Measurements from ENCODE around the gene GRIK3.

Gene GRIK3

DNA sequence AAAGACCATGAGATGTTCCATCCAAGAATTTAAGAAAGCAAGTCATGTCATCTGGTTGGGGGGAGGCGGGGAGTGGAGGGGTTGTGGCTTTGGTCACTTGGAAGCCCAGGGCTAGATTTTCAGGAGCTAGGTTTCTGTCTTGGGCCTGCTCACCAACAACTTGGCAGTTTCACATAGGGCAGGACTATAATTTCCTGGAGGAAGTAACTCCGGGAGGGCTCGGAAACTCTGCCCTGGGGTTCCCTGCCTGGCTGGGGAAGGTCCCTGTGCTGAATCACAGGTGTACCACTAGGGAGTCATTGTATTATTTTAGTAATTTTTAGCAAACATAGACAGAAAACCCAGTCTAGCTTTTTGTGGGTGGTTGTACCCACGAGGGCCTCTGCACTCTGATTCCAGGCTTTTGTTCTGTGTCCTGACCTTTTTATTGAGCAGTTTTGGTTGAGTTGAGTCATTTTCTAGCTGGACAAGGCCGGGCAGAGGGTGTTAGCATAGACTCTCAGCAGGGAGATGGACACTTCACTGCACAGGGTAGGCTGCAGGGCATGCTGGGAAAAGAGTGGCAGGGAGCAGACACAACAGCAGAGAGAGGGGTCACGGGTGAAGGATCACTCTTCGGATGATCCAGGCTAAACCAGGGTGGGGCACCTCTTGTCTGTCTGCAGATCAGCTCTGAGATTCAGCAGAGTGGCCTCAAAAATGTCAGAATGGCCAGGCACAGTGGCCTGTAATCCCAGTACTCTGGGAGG, 144.7 kb downstream of the GRIK3 start (continued):
- TF ChIP-seq, protein P1, sequence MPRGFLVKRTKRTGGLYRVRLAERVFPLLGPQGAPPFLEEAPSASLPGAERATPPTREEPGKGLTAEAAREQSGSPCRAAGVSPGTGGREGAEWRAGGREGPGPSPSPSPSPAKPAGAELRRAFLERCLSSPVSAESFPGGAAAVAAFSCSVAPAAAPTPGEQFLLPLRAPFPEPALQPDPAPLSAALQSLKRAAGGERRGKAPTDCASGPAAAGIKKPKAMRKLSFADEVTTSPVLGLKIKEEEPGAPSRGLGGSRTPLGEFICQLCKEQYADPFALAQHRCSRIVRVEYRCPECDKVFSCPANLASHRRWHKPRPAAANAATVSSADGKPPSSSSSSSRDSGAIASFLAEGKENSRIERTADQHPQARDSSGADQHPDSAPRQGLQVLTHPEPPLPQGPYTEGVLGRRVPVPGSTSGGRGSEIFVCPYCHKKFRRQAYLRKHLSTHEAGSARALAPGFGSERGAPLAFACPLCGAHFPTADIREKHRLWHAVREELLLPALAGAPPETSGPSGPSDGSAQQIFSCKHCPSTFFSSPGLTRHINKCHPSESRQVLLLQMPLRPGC (tag by site-specific recombination; IDR thresholded peaks at IDR 0.05): no peak
- TF ChIP-seq ZNF677 (tag by site-specific recombination; IDR thresholded peaks at IDR 0.05) (no peak), KLF1 (tag by site-specific recombination; IDR thresholded peaks at IDR 0.05) (no peak)
- TF ChIP-seq, protein P2, sequence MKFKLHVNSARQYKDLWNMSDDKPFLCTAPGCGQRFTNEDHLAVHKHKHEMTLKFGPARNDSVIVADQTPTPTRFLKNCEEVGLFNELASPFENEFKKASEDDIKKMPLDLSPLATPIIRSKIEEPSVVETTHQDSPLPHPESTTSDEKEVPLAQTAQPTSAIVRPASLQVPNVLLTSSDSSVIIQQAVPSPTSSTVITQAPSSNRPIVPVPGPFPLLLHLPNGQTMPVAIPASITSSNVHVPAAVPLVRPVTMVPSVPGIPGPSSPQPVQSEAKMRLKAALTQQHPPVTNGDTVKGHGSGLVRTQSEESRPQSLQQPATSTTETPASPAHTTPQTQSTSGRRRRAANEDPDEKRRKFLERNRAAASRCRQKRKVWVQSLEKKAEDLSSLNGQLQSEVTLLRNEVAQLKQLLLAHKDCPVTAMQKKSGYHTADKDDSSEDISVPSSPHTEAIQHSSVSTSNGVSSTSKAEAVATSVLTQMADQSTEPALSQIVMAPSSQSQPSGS (tag by site-specific recombination; IDR thresholded peaks at IDR 0.05; ENCODE audit: low read depth): no peak

DNA sequence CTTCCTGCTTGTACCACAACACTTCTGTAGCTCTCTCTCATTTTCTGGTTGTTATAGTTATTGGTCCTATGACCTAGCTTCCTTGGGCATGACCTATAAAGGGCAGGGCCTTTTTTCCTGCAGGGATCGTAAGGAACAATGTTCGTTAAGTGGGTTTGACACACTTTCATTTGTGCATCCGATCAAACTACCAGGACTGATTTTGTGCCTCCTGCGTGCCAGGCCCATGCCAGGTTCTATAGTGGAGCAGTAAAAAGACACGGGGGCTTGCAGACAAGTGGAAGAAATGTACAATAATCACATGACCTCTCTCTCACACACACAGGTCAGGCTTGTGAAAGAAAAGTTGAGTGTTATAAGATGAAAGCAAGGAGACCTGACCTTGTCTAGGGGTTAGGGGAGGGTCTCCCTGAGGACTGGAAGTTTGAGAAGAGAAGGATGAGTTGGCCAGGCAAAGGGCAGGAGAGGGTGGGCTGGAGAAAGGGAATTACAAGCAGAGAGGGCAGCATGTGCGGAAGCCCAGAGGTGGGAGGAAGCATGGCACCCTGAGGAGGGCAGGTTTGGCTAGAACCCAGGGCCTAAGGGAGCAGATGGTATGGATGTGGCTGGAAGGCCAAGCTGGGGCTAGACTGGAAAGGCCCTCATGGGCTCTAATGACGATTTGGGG, 145.4 kb downstream of the GRIK3 start:
- H3K4me3 ChIP-seq (ENCODE audit: low read depth, low read length): no peak overlapping the region
- no peaks in the 10 kb centered on the region for H3K9me3 ChIP-seq (ENCODE audit: control insufficient read depth, insufficient read depth, low read depth, low read length)
- H3K27ac ChIP-seq (ENCODE audit: extremely low read depth, low read depth, low read length): no peak overlapping the region
- TF ChIP-seq ZNF133 (tag by site-specific recombination; IDR thresholded peaks at IDR 0.05) (no peak), ZNF174 (tag by site-specific recombination; IDR thresholded peaks at IDR 0.05) (no peak), ZBTB20 (tag by site-specific recombination; IDR thresholded peaks at IDR 0.05) (no peak), OVOL3 (tag by site-specific recombination; IDR thresholded peaks at IDR 0.05) (no peak), SCRT1 (tag by site-specific recombination; IDR thresholded peaks at IDR 0.05; ENCODE audit: borderline replicate concordance) (no peak), ZNF677 (tag by site-specific recombination; IDR thresholded peaks at IDR 0.05) (no peak), ZNF155 (tag by site-specific recombination; IDR thresholded peaks at IDR 0.05) (no peak), BCL11B (tag by site-specific recombination; IDR thresholded peaks at IDR 0.05; ENCODE audit: low read depth) (no peak), ZNF621 (tag by site-specific recombination; IDR thresholded peaks at IDR 0.05) (no peak), ZNF423 (tag by site-specific recombination; IDR thresholded peaks at IDR 0.05) (no peak), ZNF404 (tag by site-specific recombination; IDR thresholded peaks at IDR 0.05) (no peak), ZNF830 (tag by site-specific recombination; IDR thresholded peaks at IDR 0.05; ENCODE audit: low read depth) (no peak), KLF7 (tag by site-specific recombination; IDR thresholded peaks at IDR 0.05; ENCODE audit: borderline replicate concordance) (no peak), ZNF223 (tag by site-specific recombination; IDR thresholded peaks at IDR 0.05) (no peak), ZNF555 (tag by site-specific recombination; conservative IDR thresholded peaks at IDR 0.05) (no peak)
- TF ChIP-seq, protein P3, sequence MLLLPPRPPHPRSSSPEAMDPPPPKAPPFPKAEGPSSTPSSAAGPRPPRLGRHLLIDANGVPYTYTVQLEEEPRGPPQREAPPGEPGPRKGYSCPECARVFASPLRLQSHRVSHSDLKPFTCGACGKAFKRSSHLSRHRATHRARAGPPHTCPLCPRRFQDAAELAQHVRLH (tag by site-specific recombination; IDR thresholded peaks at IDR 0.05): no peak
- H3K4me1 ChIP-seq (ENCODE audit: control insufficient read depth, insufficient read depth, low read length): no peaks in the 10 kb centered on the region
- ChIA-PET CTCF (interaction anchor here (0.9 kb wide), 1 partner anchor 279 kb away, joined by 3 read pairs; no protein-coding TSS in a partner anchor), POLR2A (no interaction called here)
- no peaks in the 10 kb centered on the region for H3K36me3 ChIP-seq (ENCODE audit: control insufficient read depth in 2 of 2, insufficient read depth in 1 of 2, low read length in 2 of 2)
